Muscle of back (tissue), 11 donors: ENCODE data around the gene ZNF322. TPM values are rescaled to one million over a fixed set of nuclear protein-coding genes. Genes with fewer than 3 reads are reported as not detected.
A peak's percentile ranks its signal among the peaks of the same experiment; 100 is the strongest.

Experiments used
- DNase-seq, 3 donors: peaks; one replicate each; pipeline versions ENCODE4 v3.0.0 to v3.0.0-alpha.2; 2013
- polyA plus RNA-seq, 10 donors: library from polyadenylated mRNA; unstranded; fragments of 120-200 nt; gene quantifications; one replicate each; pipeline ENCODE4 v1.2.1, GENCODE V29; 2013; ENCODE audit not compliant: insufficient read length in 10 of 10

Gene ZNF322
- polyA plus RNA-seq, 10 donors: 16.3 to 23.4 (median 19.2) TPM

GRCh38 chr6:26623339-26623859, 36.1 kb downstream of the ZNF322 start:
- DNase-seq: no peak

- peak in 1 of 3 donors; percentile 33 for DNase-seq
These were observed 45.6 kb downstream of the ZNF322 start for GRCh38 chr6:26613689-26614683.

GRCh38 chr6:26613201-26613600, 46.3 kb downstream of the ZNF322 start:
- DNase-seq: no peak

- no peak for DNase-seq
These were observed 47.9 kb downstream of the ZNF322 start for GRCh38 chr6:26611599-26611998.

GRCh38 chr6:26609463-26609862, 50.1 kb downstream of the ZNF322 start:
- no peak for DNase-seq

- peak; percentile 33 to 67 (median 43) for DNase-seq
These were observed 51.9 kb downstream of the ZNF322 start for GRCh38 chr6:26607434-26608230.

GRCh38 chr6:26604797-26605196, 54.7 kb downstream of the ZNF322 start:
- no peak for DNase-seq

- DNase-seq: no peak
These were observed 55.5 kb downstream of the ZNF322 start for GRCh38 chr6:26604026-26604425.

- no peak for DNase-seq
These were observed 57.3 kb downstream of the ZNF322 start for GRCh38 chr6:26602262-26602661.

GRCh38 chr6:26600759-26601158, 58.8 kb downstream of the ZNF322 start:
- DNase-seq: no peak

- no peak for DNase-seq
These were observed 60.0 kb downstream of the ZNF322 start for GRCh38 chr6:26599591-26599990.

- no peak for DNase-seq
These were observed 60.4 kb downstream of the ZNF322 start for GRCh38 chr6:26599134-26599533.

- DNase-seq: no peak
These were observed 61.3 kb downstream of the ZNF322 start for GRCh38 chr6:26598267-26598666.

GRCh38 chr6:26597821-26598220, 61.7 kb downstream of the ZNF322 start:
- DNase-seq: no peak

GRCh38 chr6:26597389-26597766, 62.2 kb downstream of the ZNF322 start:
- no peak for DNase-seq

- peak; percentile 99 for DNase-seq
These were observed 62.8 kb downstream of the ZNF322 start, which contains the start of gene ABT1 for GRCh38 chr6:26596579-26597388. Gene ABT1, plus strand, starts transcription at chr6:26596953. Its CDS starts 30 bp downstream, at chr6:26596983.

- DNase-seq: peak; percentile 89 to 96 (median 96)
These were observed 63.8 kb downstream of the ZNF322 start for GRCh38 chr6:26595669-26596269.

GRCh38 chr6:26594730-26595632, 64.6 kb downstream of the ZNF322 start:
- peak in 2 of 3 donors; percentile 44 to 45 for DNase-seq

GRCh38 chr6:26594131-26594498, 65.4 kb downstream of the ZNF322 start:
- DNase-seq: no peak
